T follicular helper cell (primary cell): ENCODE results near the gene KPTN.
A peak's percentile ranks its signal among the peaks of the same experiment; 100 is the strongest.

Experiments used
- DNase-seq: peaks from one replicate; pipeline ENCODE4 v3.0.0-alpha.2; 2020; ENCODE audit warnings: low read depth
- total RNA-seq, 2 experiments: gene quantifications; one replicate each; lab custom pipeline; 2026; lab: John Stamatoyannopoulos, UW

KPTN gene
- 3.7 to 5.9 reads per million in 2 experiments for total RNA-seq

DNA sequence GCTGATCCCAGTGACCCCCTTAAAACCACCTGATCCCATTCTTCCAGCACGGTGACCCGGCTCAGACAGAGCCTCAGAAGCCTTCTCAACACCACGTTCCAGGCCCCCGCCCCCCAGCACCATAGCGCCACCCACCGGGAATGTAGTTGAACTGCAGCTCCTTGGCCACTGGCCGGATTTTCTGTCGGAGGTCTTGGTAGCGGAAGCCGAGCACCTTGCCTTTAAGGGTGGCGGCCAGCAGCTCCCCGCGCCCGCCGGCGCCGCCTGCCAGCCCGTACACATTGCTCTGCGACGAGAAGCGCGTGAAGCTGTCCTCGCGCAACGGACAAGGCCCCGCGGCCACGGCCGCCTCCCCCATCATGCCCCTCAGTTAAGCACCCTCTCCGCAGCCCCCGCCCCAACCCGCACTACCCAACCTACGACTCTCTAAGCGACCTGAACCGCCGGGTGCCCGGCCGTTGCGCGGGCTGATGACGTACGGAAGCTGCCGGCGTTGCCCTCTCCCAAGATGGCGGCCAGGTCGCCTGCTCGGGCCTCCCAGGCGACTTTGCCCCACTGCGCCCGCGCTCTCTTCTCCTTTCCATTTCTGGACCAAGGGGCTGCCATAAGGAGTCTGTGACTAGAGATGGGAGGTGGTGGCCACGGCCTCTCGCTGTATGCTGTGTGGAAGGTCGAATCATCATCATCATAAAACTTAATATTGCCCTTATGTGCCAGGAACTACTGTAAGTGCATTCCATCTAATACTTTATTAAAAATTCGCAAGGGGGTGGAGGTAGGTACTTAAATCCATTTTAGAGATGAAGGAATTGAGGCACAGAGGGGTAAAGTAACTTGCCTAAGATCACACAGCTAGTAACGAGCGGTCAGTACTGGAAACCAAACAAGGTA lies at the start of gene KPTN:
Gene KPTN, minus strand, starts transcription at position 420 of the 891 bp plus-strand sequence. Its CDS starts 59 bp downstream, at position 361.
- peak; percentile 83 for DNase-seq

- DNase-seq, result no peak
Observed at GRCh38 chr19:47531640-47532387, 47.8 kb upstream of the KPTN start.

DNA sequence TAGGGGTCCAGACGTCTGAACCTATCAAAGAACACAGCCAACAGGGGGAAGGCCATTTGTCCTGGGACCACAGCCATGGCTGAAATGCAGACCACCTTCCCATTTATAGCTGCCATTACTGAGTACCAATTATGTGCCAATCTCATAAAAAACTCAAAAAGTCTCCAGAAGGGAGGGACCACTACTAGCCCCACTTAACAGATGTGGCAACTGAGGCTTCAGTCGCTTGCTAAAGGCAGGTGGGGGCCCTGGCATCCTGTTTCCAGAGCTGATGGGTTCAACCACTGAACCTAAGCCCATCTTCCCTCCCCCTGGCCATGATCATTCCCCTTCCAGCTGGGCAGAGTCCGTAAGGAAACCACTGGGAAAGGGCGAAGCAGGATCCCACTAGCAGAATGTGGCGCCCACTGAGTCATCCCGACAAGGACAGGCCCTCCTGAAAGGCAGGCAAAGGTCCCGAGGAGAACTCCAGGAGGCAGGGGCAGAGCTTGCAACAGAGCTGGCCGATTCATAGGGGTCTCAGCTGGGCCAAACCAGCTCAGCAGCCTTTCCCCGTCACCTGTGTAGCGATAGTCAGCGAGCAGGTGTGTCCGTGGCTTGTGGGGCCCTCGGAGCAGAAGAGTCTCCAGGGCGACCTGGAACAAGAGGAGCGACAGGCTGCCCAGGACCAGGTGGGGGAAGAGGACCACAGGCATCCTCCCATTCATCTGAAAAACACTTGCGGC lies 45.2 kb upstream of the KPTN start:
- DNase-seq, result no peak

DNA sequence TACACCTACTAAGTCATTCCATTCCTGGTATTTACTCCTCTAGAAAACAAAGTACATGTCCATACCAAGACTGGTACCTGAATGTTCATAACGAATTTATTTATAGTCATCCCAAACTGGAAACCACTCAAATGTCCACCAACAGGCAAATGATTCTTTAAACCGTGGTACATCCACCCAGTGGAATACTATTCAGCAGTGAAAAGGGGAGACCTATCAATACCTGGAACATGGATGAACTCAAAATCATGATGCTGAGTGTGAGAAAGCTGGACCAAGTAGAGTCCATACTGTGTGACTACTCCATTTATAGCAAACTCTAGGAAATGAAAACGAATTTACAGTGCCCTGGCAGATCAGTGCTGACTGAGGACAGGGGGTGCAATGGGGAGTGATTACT lies 42.8 kb upstream of the KPTN start:
- DNase-seq, result no peak

- DNase-seq, result no peak
Observed at GRCh38 chr19:47523473-47523872, 39.5 kb upstream of the KPTN start.

GRCh38 chr19:47521473-47522180 lies 37.6 kb upstream of the KPTN start:
- DNase-seq, result no peak

DNA sequence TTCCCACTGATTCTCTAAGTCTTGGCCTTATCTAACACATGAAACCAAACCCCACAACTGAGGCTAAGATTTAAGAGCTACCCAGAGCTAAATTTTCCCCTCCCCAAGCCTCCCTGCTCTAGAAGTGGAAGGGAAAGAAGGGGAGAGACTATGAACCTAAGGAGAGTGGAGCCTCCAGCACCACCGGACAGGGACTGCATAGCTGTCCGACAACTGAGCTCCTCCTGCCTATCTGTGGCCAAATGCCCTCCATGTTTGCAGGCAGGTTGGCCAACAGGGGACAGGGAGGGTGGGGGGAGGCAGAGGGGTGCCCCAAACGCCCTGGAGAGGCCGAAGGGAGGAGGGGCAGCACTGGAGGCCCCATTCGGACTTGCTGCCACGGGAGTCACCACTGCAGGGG lies 36.8 kb upstream of the KPTN start:
- DNase-seq, result no peak

- DNase-seq, result no peak
Observed at GRCh38 chr19:47520343-47520806, 36.4 kb upstream of the KPTN start.

- no peak for DNase-seq
Observed at GRCh38 chr19:47518854-47519253, 34.8 kb upstream of the KPTN start.

GRCh38 chr19:47518139-47518538 lies 34.1 kb upstream of the KPTN start:
- DNase-seq, result no peak

DNA sequence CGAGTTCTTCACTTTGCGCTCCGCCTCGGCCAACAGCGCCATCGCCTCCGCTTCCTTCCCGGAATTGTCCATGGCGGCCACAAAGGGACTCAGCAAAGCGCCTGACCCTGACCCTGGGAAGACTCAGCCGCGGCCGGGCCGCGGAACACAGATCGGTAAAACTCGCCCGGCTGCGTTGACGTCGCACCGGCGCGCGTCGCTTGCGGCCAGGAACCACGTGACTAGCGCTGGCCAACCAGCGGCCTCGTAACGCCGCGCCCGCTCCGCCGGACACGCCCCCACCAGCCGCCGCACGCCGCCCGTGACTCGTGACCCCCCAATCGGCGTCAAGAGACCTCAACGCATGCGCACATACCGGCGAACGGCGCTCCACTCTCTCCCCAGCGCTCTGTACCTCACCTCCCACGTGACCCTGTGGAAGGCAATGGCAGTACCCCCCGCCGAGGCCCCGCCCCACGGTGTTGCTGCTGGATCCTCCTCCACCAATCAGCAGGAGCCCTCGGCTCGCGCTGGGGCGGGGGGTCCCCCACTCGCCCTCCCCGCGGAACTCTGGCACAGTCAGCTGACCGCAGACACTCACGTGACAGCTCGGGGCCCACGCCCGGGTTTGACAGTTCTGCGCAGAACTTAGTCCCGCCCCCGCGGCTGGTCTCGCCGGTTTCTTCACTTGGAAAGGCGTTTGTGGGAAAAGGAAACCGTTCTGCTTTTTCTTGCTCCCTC lies 31.0 kb upstream of the KPTN start, which contains the start of gene NAPA:
Gene NAPA, minus strand, starts transcription at position 195 of the 720 bp plus-strand sequence. Its CDS starts 123 bp downstream, at position 72.
- peak; percentile 100 for DNase-seq

GRCh38 chr19:47514151-47514868 lies 30.3 kb upstream of the KPTN start:
- peak; percentile 12 for DNase-seq

GRCh38 chr19:47512948-47513319 lies 28.9 kb upstream of the KPTN start:
- DNase-seq, result no peak

- DNase-seq, result no peak
Observed at GRCh38 chr19:47512183-47512947, 28.3 kb upstream of the KPTN start.

- DNase-seq, result no peak
Observed at GRCh38 chr19:47511681-47512080, 27.7 kb upstream of the KPTN start.

- no peak for DNase-seq
Observed at GRCh38 chr19:47511128-47511517, 27.1 kb upstream of the KPTN start.

DNA sequence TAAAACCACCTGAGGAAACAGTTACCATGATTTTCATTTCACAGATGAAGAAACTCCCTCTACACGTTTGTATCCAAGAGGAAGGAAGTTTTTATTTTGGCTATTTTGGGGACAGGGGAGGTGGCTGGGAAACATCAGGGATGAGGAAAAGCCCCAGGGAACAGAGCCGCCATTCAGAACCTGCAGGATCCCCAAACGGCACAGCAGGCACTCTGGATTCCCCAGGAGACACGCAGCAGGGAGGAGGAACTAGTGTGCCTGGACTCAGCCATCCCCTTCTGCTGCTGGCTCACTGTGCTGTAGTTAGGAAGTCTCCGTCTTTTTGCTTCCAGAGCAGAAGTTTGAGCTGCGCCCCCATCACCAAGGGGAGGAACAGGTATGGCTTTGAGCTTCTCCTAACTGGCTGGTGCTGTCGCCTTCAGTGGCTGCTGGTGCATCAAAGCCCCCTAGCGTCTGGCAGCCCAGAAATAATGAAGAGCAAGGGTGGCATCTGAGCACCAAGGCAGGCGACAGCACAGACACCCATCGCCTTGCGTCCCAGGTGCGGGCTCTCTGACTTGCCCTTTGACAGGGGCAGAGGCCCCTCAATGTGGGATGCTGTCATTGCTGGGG lies 26.6 kb upstream of the KPTN start:
- DNase-seq, result no peak

- no peak for DNase-seq
Observed at GRCh38 chr19:47509973-47510372, 26.0 kb upstream of the KPTN start.
